ENCODE results near the gene KCNAB1.

GRCh38 chr3:156305672-156306071 lies 185.3 kb downstream of the KCNAB1 start:
- TF ChIP-seq CTCF (conservative IDR thresholded peaks at IDR 0.05; ENCODE audit: low read depth, low read length) (no peak), EZH2 (IDR thresholded peaks at IDR 0.05; ENCODE audit: low read length, unreplicated experiment) (no peak), EZH2phosphoT487 (IDR thresholded peaks at IDR 0.05; ENCODE audit: borderline replicate concordance, low read length) (no peak)

Data from PC-3 (cell line).